Coronary artery (tissue), 2 donors: ENCODE results near the gene PHF14.

Experiments used
- DNase-seq: peaks from one replicate; pipeline ENCODE4 v3.0.0-alpha.2; 2017; ENCODE audit warnings: low spot score
- H3K27ac ChIP-seq, 2 donors: fragments of 200-600 bp; sonication (generic); one replicate each; pipeline ENCODE4 v1.5.1; 2016 to 2019
- H3K4me3 ChIP-seq: fragments of 200-600 bp; sonication (generic); 2 replicates; pipeline ENCODE4 v1.5.1; 2016; ENCODE audit warnings: mild to moderate bottlenecking, moderate library complexity
- TF ChIP-seq, protein P1 (sequence below): fragments of 200-600 bp; sonication (generic); IDR thresholded peaks from one replicate; pipeline ENCODE4 v1.5.1; 2019; ENCODE audit warnings: antibody characterized with exemption

The PHF14 gene

DNA sequence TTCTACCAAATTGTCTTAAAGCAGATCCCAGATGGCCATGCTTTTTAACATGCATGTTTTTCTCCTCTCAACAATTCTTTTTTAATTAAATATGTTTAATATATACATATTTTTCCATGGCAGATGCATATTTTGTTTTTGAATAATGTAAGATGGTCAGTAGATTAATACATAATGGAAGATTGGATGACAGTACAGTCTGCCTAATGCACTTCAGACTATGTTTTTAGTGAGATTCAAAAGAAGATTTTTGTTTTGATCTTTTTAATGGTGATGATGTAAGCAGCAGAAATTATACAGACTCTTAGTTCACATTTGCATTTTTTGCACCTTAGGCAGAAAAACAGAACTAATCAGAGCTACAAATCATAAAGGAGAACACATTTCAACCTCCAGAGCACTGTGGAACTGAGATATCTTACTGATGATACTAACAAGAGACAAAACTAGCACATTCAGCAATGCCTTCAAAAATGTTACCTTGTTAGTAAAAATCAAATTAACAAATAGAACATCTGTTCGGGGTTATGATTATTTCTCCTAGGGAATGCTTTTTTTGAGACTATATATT lies 203.4 kb downstream of the PHF14 start:
- no peak overlapping the region for H3K27ac ChIP-seq
- no peak for DNase-seq
- TF ChIP-seq, protein P1, sequence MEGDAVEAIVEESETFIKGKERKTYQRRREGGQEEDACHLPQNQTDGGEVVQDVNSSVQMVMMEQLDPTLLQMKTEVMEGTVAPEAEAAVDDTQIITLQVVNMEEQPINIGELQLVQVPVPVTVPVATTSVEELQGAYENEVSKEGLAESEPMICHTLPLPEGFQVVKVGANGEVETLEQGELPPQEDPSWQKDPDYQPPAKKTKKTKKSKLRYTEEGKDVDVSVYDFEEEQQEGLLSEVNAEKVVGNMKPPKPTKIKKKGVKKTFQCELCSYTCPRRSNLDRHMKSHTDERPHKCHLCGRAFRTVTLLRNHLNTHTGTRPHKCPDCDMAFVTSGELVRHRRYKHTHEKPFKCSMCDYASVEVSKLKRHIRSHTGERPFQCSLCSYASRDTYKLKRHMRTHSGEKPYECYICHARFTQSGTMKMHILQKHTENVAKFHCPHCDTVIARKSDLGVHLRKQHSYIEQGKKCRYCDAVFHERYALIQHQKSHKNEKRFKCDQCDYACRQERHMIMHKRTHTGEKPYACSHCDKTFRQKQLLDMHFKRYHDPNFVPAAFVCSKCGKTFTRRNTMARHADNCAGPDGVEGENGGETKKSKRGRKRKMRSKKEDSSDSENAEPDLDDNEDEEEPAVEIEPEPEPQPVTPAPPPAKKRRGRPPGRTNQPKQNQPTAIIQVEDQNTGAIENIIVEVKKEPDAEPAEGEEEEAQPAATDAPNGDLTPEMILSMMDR, result no peak
- no peak overlapping the region for H3K4me3 ChIP-seq

DNA sequence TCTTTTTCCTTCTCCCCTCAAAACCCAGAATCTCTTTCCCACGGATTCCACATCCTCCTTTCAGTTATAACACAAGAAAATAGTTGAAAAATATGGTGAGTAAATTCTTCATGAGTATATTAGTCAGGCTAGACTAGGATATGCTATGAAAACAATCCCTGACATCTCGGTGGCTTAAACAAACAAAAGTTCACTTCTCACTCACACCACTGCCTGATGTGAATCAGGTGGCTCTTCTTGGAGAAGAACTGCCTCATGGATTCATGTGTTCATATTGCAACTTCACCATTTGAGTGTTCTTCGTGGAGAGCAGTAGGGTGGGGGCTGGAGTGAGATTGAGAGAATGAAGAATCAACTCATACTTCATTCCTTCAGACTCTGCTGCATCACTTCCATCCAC lies 204.1 kb downstream of the PHF14 start:
- H3K27ac ChIP-seq, result no peak overlapping the region
- no peak for DNase-seq
- no peak overlapping the region for H3K4me3 ChIP-seq
- TF ChIP-seq, protein P1, result no peak

DNA sequence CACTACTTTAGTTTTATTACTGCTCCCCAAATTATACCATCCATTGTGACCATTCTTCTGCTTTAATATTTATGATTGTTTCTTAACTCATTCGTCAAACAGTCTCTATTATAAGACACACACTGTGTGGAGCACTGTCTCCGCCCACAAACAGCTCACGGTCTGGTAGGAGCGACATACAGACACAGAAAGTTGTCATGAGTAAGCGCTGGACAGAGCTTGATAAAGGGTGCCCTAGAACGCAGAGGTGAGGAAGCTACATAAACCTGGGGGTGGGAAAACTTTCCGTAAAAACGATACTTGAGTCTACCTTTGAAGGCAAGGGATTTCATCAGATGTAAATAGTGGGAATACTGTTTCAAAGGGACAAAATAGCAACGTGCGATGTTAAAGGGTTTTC lies 207.9 kb downstream of the PHF14 start:
- H3K27ac ChIP-seq, result no peak overlapping the region
- TF ChIP-seq, protein P1, result no peak
- no peak for DNase-seq
- no peak overlapping the region for H3K4me3 ChIP-seq

DNA sequence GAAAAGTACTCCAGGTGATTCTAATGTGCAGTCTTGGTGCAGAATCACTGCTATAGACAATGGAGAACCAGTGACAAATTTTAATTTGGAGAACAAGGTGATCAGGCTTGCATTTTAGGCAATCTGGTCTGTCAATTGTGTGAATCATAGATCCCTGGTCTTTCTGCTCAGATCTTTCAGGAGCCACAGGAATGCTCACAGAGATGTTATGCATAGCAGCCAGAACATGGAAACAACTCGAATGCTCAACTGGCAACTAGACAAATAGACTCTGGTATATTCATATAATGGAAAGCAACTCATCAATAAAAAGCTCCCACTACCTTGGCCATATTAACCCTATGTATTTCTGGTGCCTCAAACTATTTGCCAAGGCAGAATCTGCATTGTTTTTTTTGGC lies 209.1 kb downstream of the PHF14 start:
- DNase-seq, result no peak
- TF ChIP-seq, protein P1, result no peak
- Histone ChIP-seq H3K4me3 (no peak overlapping the region), H3K27ac (no peak overlapping the region)

DNA sequence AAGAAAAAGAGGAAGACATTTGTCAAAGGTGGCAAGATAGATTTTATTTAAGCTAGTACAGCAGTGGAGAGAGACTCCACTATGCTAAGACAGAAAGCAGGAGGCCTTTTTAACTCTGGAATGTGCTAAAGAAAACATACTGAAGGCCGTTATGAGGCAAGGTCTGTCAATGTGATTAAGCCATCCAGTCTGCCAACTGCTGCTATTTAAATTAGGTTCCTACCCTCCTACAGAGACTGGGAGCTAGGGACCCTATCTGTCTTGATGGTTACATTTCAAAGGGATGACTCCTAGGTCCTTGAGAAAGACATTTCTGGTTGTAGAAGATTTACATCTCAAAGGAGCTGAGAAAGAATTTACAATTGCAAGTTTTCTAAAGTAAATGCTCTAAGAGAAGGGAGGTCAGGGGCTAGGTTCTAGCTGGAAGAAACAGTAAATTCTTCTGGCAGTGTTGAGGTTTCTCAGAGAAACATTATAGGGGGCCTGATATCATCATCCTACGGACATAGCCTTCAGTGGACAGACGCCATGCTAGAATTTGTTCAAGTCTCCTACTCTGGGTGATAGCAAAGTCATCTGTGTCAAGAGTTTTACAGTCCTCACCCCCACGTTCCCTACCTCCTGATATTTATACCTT lies 211.6 kb downstream of the PHF14 start:
- TF ChIP-seq, protein P1, result no peak
- no peak for DNase-seq
- H3K27ac ChIP-seq, result no peak overlapping the region
- H3K4me3 ChIP-seq, result no peak overlapping the region

DNA sequence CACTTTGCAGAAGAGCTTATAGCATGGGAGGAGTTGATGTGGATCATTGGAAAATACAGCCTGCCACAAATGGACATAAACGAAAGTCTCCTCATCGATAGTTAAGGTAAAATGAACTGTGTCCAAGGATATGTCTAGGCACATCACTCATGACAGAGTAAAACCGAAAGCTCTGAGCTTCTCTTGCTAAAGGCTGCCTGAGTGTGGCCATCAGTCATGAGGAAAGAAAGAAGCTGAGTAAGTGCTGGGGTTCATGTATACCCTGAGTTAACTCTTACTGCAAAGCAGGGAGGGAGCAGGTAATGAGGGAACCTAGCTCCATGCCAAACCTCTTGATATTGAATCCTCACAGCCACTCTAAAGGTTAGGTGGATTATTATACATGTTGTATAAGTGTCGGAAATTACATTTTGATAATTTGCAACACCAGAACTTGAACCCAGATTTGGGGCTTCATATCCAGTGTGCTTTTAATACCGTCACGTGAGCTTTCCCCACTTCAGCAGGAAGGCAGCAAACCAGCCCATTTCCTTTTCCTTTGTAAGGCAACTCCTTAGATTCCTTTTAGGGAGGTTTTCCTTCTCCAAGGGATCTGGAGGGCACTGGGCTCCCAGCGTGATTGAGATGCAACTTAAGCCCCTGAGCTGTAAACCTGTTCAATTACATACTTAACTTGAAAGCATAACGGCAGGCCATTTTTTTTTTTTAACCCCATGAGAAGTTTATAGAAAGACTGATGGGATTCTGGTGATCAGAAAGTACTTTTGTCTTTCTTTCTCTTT lies 215.0 kb downstream of the PHF14 start:
- Histone ChIP-seq H3K4me3 (no peak overlapping the region), H3K27ac (no peak overlapping the region)
- TF ChIP-seq, protein P1, result no peak
- DNase-seq, result no peak
